Measurements from ENCODE around the gene CSRNP2.

- TF ChIP-seq POLR2A (IDR thresholded peaks at IDR 0.05) (no peak), CTCF (IDR thresholded peaks at IDR 0.05) (no peak)
These were observed 43.8 kb upstream of the CSRNP2 start for GRCh38 chr12:51127050-51127729.

Data from uterus (tissue), 2 donors.